Measurements from ENCODE around the gene VPS35L.

VPS35L gene

DNA sequence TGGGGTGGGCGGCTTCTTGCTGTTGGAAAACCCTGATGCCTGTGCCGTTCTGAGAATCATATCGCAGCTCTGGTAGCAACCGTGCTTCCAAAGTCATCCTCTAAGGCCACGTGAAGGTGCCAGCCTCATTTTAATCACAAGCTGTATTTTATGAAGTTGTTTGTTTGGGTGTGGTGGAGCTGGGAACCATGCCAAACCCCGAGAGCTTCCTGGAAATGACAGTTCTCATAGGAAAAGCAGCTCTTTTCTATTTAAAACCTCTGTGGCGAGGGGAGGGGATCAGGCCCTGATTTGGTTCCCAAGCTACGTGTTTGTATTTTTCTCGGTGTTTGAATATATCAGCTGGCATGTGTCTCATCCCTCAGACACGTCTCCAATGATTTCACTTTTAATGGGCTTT is 140.8 kb downstream of the VPS35L start:
- no peak for DNase-seq (ENCODE audit: low read depth)

DNA sequence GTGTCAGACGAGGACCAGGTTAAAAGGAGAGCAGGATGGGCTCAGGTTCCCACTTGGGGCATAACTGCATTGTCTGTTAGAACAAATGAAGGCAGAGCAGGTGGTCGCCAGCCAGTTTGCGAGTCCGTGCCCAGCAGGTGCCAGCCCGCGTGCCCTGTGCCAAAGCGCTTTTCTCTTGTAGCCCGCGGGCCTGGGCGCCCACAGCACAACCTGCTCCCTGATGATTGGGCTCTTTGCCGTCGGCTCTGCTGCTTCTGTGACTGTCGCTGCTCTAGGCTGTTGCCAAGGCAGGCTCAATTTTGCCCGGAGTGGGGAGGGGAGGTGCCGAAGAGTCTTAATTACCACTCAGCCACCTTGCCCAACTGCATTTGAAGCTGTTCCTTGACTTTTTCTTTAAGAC is 141.5 kb downstream of the VPS35L start:
- no peak for DNase-seq (ENCODE audit: low read depth)

DNA sequence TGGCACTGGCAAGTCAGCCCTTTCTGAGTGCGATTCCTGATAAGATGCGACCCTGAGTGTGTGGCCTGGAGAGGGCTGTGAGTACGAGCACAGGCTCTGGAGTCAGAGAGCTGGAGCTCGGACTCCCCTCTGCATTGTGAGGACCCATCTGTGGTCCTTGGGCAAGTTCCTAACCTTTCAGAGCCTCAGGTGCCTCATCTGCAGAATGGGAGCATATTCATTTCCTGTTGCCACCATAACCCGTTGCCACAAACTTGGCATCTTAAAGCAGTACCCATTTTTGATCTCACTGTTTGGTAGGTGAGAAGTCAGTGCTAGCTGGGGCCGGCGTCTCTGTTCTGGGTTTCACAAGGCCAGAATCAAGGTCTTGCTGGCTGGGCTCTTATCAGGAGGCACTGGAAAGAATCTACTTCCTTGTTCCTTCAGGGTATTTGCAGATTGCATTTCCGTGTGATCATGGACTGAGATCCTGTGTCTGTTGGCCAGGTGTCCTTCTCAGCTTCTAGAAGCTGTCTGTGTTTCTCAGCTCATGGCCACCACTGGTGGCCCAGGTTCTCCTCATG is 142.3 kb downstream of the VPS35L start:
- DNase-seq (ENCODE audit: low read depth), result no peak

DNA sequence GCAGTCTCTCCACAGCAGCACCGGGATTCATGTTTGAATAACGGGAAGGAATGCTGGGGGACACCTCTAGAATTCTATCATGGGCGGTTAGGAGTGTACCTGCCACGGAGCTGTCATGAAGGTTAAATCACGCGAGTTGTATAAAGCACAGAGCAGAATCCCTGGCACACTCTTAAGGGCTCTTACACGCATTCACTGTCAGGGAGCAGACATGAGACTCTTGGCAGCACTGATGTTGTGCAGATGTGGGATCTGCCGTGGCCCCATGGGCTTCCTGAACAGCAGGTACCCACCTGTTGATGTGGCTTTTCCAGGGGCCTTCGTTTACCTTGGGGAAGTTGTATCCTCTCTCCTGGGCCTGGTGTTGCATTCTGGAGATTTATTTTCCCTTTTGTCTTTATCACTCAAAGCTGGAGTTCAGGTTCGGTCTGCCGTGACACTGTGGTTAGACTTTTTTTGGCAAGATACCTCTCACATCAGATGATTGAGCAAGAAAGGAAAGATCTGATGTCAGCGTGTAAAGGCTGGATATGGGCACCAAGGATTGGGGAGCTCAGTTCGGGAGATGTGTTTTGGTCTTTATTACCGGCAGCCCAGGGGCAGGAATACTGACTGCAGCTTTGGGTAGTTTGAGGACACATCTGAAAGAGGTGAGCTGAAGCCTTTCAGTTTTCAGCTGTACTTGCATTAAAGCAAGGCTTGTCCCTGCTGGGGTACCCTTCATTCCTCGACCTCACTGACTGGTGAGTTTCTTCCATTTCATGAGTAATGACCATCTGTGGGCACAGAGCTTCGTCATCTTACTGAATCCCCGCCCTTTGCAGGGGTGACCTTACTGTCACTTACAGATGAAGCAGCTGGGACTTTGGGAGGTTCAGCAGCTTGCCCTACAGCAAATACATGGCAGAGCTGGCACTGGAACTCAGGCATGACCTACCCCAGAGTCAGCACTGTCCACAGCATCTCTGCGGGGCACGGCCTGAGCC is 143.3 kb downstream of the VPS35L start:
- DNase-seq (ENCODE audit: low read depth), result no peak

DNA sequence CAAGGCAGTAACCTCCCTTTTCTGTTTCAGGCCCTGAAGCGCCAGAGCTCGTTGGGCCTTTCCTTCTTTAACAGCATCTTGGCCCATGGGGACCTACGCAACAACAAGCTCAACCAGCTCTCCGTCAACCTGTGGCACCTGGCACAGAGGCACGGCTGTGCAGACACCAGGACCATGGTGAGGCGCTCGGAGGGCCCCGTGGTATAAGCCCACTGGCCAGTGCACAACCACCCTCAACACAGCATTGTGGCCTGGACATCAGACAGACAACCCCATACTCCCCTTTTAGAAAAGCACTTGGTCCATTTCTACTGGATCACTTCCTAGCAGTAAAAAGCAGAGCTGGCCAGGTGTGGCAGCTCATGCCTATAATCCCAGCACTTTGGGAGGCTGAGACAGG is 144.0 kb downstream of the VPS35L start:
- no peak for DNase-seq (ENCODE audit: low read depth)

DNA sequence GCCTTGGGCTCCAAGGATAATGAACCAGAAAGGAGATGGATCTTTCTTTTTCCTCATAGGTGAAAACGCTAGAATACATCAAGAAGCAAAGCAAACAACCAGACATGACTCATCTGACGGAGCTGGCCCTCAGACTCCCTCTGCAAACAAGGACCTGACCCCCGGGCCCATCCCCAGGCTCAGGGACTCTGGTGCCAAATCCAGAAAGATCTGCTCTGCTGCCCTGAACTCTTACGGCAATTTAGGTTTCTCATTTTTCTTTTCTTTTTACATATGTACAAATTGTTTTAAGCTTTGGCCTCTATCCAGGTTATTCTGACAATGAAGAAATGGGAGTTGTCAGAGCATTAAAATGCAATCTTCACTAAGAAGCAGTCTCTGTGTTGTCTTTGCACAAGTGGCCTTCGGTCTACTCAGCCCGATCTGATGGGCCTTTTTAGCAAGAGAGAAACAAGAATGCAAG is 144.8 kb downstream of the VPS35L start:
- no peak for DNase-seq (ENCODE audit: low read depth)

DNA sequence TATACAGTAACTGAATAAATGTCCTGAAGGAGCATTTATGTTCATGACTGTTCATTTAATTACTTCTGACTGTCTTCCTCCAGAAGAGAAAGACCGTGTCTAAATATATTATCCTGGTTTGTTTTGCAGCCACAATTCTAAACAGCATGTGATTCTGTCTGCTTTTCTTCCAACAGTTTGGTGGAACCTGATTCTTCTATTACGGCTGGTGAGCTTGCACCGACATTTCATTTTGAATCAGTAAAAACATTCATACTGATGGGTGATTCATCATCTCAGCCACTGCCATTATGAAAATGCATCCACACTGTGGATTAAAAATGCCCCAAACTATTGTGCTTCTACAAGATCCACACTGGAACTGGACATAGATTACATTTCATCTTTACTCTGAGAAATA is 145.6 kb downstream of the VPS35L start:
- DNase-seq (ENCODE audit: low read depth), result no peak

DNA sequence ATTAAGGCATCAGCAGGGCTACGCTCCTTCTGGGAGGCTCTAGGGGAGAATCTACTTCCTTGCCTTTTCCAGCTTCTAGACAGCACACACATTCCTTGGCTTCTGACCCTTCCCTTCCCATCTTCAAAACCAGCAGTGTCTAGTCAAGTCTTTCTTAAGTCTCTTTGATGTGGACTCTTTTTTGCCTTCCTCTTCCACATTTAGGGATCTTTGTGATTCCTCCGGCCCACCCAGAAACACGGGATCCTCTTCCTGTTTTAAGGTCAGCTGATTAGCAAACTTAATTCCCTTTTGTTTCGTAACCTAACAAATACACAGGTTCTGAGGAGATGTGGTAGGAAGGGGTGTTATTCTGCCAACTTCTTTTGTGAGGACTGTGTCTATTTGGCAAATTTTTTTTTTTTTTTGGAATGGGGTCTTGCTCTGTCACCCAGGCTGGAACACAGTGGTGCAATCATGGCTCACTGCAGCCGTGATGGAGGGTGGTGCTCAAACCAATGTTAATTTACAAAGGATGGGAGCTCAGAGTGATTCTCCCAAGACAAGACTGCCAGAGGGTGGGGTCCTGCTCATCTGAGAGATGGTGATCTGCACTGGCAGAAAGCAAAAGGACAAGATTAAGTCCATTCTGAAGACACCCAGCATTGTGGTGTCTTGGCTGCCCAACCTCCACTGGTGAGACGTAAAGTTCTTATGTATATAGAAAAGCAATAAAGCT is 147.8 kb downstream of the VPS35L start:
- DNase-seq (ENCODE audit: low read depth), result no peak

DNA sequence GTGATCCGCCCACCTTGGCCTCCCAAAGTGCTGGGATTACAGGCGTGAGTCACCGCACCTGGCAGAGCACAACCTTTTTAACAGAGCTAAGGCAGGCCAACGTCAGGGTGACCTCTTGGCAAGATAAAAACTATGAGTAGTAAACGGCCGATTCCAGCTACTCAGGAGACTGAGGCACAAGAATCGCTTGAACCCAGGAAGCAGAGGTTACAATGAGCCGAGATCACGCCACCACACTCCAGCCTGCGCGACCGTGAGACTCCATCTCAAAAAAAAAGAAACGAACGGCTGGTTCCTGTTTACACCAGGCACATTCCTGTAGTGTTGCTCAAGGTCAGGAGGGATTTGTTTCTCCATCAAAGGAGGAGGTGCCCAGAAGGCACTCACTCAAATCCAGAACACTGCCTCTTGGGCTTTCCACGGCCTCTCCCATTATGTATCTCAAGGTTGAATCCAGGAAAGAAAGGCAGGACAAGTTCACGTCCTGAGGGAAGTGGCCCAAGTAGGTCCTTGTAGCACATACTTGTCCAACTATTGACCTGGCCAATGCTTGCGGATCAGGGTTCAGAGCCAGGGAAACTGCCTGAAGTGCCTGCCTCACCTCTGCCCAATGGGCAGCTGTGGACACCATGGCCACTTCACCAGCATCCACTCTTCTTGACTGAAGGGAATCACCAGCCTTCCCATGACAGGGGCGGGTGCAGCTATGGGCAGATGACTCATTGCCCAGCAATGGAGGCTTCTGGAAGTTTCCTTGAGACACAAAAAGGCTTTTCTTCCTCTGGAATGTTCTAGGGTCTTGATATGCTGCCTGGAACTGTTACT is 149.0 kb downstream of the VPS35L start:
- DNase-seq (ENCODE audit: low read depth), result no peak

DNA sequence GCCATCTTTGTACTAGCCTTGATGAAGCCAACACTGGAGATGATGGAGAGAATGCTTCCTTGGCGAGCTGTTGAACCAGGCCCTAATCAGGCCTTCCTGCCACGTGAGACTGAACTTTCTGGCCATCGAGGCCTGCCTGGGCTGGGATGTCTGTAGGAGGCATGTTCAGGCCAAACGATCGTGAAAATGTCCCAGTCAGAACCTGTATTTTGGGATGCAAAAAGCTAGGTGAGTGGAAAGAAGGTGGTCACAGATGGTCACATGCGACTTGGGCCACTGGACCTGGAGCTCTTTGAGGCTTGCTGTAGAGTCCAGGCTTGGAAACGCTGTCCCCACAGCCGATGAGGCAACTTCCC is 149.6 kb downstream of the VPS35L start:
- no peak for DNase-seq (ENCODE audit: low read depth)

DNA sequence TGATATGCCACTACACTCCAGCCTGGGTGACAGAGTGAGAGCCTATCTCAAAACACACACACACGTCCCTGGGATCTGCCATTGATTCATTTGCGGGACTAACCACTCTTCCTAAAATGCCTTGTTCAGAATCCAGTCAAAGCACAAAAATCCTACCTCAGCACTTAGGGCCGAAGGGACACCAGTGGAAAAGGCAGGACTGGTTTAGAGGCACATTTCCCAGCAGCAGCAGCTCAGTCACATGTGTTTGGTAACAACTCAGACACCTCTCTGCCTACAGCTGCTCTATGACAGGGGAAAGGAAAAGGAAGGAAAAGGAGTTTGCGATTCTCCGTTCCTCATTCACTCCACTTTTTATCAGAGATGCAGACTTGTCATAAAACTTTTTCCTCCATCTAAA is 150.3 kb downstream of the VPS35L start:
- no peak for DNase-seq (ENCODE audit: low read depth)

DNA sequence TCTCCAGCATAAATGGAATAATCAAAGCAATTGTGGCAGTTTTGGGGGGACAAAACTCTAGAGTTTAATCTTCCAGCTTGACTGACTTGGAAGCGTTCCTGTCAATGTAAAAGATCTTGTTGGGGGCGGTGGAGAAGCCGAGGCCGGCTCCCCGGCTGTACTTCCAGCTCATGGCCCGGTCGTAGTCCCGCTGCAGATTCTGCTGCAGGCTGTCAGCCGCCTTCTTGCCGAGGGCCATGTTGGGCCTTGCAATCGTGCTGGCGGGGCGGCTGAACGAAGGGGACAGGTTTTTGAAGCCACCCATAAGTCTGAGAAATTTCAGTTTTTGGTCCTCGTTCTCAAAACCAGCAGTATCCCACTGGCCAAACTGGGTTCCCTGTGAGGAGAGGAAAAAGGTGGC is 151.3 kb downstream of the VPS35L start:
- no peak for DNase-seq (ENCODE audit: low read depth)

DNA sequence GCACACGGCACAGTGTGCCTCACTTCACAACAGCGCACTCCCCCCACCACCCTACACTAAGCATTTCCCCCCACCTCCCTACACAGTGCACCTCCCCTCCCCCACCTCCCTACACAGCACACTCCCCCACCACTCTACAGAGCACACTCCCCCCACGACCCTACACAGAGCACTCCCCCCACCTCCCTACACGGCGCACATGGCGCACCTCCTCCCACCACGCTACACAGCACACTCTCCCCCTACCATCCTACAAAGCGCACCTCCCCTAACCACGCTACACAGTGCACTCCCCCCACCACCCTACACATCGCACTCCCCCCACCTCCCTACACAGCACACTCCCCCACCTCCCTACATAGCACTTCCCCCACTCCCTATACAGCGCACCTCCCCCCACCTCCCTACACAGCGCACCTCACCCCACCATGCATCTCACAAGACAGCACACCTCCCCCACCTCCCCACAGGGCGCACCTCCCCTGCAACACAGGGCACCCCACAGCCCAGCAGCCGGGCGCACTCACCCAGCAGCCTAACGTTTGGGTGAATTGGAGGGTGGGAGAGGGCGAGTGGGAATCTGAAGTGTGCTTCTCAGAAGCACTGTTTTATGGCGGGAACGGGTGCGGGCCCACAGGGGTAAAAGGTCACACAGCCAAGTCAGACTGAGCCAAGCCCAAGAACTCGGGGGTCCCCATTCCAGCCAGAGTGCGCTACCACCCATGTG is 152.2 kb downstream of the VPS35L start:
- no peak for DNase-seq (ENCODE audit: low read depth)

DNA sequence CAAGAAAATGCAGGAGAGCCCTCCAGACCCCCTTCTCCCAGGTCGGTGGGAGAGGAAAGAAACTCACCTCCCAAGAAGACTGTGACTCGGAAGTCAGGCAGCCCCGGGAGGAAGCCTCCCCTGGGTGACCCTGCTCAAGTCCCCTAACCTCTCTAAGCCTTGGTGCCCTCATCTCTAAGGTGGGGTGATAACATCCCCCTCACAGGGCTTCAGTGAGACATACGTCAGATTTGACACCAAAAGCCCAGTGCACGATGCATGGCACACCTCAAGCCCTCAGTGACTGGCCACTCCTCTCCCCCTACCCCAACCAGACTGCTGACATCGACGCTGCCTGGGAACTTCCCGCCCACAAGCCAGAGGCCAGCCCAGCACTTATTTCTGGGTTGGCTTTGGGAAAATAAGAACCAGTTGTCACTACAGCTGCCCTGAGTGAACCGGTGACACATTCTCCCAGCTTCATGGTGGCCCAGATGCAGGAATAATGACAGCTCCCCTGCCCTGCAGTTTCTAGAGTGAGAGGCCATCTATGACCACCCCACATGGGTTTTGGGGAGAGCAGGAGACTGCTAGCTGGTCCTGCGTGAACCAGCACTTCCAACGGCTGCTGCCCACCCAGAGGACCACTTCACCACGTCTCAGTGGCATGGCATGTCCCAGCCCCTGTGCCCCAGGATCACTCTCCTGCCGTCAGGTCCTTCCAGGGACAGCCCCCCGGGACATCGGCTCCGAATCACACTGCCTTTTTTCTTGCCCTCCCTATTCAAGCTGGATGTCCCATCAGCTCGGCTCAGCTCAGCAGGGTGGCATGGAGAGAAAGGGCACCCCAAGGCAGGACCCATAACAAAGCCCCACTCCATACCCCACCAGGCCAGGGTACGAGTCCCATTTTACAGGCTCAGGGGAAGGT is 153.0 kb downstream of the VPS35L start:
- no peak for DNase-seq (ENCODE audit: low read depth)

DNA sequence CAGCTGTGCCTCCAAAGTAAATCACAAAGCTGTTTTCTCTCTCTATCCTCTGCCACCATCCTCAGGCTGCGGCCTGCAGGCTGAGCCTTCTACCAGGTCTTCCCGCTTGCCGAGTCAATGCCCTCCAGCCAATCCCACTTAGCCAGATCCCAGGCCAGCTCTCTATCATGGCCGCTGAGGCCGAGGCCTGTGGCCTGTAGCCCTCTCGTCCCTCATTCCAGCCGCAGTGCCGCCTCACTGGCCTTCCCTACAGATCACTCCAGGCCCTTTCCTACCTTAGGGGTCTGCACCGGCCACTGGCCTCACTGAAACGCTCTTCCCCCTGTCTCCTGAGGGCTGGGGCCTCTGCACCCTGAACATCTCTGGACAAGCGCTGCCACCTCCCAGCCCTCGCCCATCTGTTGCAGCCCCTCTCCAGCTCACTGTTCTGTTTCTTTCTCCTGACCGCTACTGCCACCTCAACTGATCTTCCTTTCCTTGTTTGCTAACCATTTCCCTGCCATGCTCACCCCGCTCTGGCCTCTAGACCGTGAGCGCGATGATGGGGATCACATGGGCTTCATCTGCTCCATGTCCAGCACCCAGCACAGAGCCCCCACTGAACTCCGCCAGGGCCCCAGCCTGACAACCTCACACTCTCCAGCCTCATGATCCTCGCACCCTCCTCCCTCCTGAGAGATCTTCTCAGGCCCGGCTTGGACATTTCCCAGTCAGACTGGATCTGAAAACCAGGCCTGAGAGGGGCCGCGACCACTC is 154.1 kb downstream of the VPS35L start:
- no peak for DNase-seq (ENCODE audit: low read depth)

DNA sequence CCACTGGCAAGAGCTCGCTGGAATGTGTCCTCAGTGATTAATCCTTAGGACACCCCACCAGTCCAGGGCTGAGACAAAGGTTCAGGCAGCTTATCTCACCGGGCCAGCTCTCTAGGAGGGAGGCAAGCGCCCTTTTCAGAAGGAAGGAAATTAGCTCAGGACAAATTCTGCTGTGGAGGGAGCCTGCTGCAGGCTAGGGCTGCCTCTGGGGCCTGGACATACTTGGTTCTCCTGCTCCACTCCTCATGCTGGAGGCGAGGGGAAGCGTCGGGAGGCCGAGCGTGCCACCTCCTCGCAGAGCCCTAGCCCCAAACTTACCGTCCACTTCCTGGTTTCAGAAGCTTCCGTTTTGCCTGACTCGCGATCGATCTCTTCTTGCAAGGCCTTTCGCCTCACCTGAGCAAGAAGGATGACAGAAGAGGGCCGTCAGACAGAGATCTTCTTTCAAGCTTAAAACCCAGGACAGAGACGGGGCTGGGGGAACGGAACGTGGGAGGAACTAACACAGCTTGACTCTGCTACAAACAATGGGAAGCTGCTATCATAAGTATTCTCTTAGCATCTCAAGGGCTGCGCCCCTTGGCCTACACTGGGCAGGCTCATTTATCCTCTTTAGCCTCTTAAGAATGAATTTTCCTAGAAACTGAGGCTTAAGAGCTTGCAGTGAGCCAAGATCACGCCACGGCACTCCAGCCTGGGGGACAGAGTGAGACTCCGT is 154.8 kb downstream of the VPS35L start:
- no peak for DNase-seq (ENCODE audit: low read depth)

DNA sequence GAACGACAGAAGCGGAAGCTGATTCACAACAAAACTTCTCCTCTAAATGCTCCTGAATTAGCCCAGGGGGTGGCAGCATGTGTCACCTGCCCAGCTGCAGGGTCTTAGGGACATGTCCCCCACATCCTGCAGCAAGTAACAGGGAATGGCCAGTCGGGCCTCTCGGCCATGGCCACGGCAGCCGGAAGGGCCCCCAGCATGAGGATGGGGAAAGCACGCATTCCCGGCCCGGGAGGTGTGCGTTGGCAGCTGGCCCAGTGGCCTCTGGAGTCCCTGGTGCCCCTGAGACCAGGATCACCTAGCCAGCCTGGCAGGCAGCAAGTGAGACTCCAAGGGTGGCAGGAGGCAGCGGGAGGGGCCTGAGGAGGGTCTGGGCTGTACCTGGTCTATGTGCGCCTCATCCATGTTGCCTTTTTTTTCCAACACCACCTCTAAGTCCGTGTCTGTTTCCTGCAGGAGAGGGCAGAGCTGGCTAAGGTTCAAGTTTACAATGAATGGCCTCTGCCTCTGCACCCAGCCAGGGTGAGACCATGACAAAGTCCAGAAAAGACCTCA is 155.6 kb downstream of the VPS35L start:
- DNase-seq (ENCODE audit: low read depth), result no peak

DNA sequence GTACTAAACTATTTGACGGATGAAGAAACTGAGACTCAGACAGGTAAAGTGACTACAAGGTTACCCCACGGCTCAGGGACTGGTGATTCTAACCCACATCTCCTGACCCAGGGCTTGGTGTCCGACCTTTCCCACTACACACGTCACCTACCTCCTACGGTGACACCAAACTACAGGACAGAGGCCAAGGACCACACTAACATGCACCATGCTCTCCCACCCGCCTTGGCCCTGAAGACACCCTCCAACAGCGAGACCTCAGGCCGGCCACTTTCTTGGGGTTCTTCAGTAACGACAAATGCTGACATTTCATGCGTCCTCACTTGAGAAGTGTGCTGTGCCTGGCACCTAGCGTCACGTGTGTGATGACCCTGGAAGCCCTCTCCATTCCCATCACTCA is 156.1 kb downstream of the VPS35L start:
- DNase-seq (ENCODE audit: low read depth), result no peak
